Astrocyte of the cerebellum (primary cell): Measurements from ENCODE around the gene RGS6.

Experiments used
- DNase-seq: peaks from one replicate; pipeline ENCODE4 v3.0.0-alpha.2; 2011; ENCODE audit warnings: low read depth
- H3K4me3 ChIP-seq: 2 replicates; pipeline ENCODE4 v1.5.1; 2011; ENCODE audit warnings: mild to moderate bottlenecking, low read depth, low read length, moderate library complexity
- CTCF ChIP-seq: IDR thresholded peaks from 2 replicates; pipeline ENCODE4 v1.5.1; 2012; ENCODE audit warnings: low read length, low read depth, moderate library complexity, mild to moderate bottlenecking; ENCODE audit errors: missing control alignments
- in situ Hi-C: cut with HindIII; loops from 2 replicates; pipeline ENCODE4 v1.10.0; 2017; ENCODE audit warnings: low sequenced_read_pairs

RGS6 gene

GRCh38 chr14:72215080-72215479 is 282.9 kb downstream of the RGS6 start:
- DNase-seq: no peak
- in situ Hi-C loops: no loop called here
- H3K4me3 ChIP-seq: no peak overlapping the region
- TF ChIP-seq CTCF: no peak

GRCh38 chr14:72217135-72217534 is 284.9 kb downstream of the RGS6 start:
- H3K4me3 ChIP-seq: no peak overlapping the region
- in situ Hi-C loops: no loop called here
- TF ChIP-seq CTCF: no peak
- no peak for DNase-seq

- no peak overlapping the region for H3K4me3 ChIP-seq
- DNase-seq: no peak
- TF ChIP-seq CTCF: no peak
- in situ Hi-C loops: no loop called here
These were observed 289.8 kb downstream of the RGS6 start for GRCh38 chr14:72222046-72222445.

GRCh38 chr14:72236629-72237028 is 304.4 kb downstream of the RGS6 start:
- in situ Hi-C loops: no loop called here
- H3K4me3 ChIP-seq: no peak overlapping the region
- TF ChIP-seq CTCF: no peak
- DNase-seq: no peak

- DNase-seq: no peak
- H3K4me3 ChIP-seq: no peak overlapping the region
- in situ Hi-C loops: no loop called here
- TF ChIP-seq CTCF: no peak
These were observed 305.8 kb downstream of the RGS6 start for GRCh38 chr14:72237722-72238666.

- in situ Hi-C loops: no loop called here
These were observed 311.4 kb downstream of the RGS6 start for GRCh38 chr14:72243309-72244293.

More at GRCh38 chr14:72243309-72244293, 311.4 kb downstream of the RGS6 start:
- H3K4me3 ChIP-seq: no peak overlapping the region
- DNase-seq: no peak
- no peak for TF ChIP-seq CTCF
